Measurements from ENCODE around the gene NUTM2G. TPM values are rescaled to one million over a fixed set of nuclear protein-coding genes. Genes with fewer than 3 reads are reported as not detected.
"Not testable (repeated sequence)": the region's sequence is repeated elsewhere in the genome, so short reads cannot be mapped to it uniquely, and the experiment has no call there.

Gene NUTM2G
- total RNA-seq (not detected), polyA plus RNA-seq (ENCODE audit: insufficient read length in 2 of 2) (1 to 10 TPM; 1.7 to 2.3 TPM)
- long read RNA-seq, donor 1 = 0 reads
- long read RNA-seq, donor 2 = 0 reads
- long read RNA-seq, donor 3 = 0 reads
- long read RNA-seq, donor 4 = 0 reads

DNA sequence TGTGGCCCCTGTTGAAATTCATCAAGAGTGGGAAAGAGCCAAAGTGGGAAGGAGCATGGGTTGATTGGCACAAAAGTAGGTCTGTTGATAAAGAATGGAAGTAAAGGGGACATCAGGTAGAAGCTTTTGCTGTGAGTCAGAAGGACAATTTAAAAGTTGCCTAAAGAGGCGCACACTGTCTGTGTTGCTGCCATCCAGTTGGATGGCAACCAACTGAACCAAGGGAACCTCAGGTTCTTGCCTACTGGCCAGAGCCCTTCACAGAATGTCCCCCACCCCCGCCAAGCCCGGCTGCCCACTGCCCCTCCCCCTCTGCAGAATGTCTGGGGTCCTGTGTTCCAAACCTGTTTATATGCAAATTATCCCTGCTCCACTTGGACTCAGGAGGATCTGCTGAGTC is at the start of gene NUTM2G:
NUTM2G (plus strand) TSS at position 301 of the 400 bp plus-strand sequence. CDS start 182 bp downstream, outside the sequence.
- H3K27ac ChIP-seq (ENCODE audit: low read depth, low read length); H3K27me3 ChIP-seq (ENCODE audit: control insufficient read depth, insufficient read depth, low read length); H3K9me3 ChIP-seq (ENCODE audit: control insufficient read depth, insufficient read depth, low read length); H3K4me1 ChIP-seq (ENCODE audit: control insufficient read depth, insufficient read depth, low read length); H3K36me3 ChIP-seq (ENCODE audit: control insufficient read depth, insufficient read depth, low read length); H3K4me3 ChIP-seq (ENCODE audit: low read depth, low read length); DNase-seq (ENCODE audit: low read depth in 4 of 6, low spot score in 6 of 6): not testable (repeated sequence)
- no CpG with 5 or more reads among the region's 3 CpGs for WGBS (ENCODE audit: insufficient coverage)

DNA sequence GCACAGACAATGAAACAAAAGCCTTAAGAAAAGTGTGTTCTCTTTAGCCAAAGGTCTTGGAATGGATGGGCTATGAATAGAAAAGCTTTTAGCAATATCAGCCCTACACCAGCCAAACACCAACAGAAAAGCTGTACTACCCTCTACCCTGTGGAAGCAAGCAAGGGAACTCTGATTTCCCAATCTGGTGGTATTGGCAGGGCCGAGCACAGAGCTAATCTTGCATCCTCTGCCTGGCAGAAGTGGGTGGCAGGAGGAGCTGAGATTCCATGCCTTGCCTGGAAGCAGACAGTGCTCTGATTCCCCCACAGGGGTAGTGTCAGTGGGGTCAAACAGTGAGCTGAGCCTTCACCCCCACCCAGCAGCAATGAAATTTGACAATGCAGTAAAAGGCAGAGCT is 44.7 kb upstream of the NUTM2G start:
- DNase-seq (ENCODE audit: low read depth in 4 of 6, low spot score in 6 of 6) = no peak
- H3K4me3 ChIP-seq (ENCODE audit: low read depth, low read length) = no peak overlapping the region
- H3K36me3 ChIP-seq (ENCODE audit: control insufficient read depth, insufficient read depth, low read length) = no peaks in the 10 kb centered on the region
- no peaks in the 10 kb centered on the region for H3K4me1 ChIP-seq (ENCODE audit: control insufficient read depth, insufficient read depth, low read length)
- H3K27me3 ChIP-seq (ENCODE audit: control insufficient read depth, insufficient read depth, low read length) = peaks cover 1% of the 10 kb centered on the region
- 89% methylated on average over 1 of the region's 1 CpG for WGBS (ENCODE audit: insufficient coverage)
- no peaks in the 10 kb centered on the region for H3K9me3 ChIP-seq (ENCODE audit: control insufficient read depth, insufficient read depth, low read length)
- H3K27ac ChIP-seq (ENCODE audit: low read depth, low read length) = no peak overlapping the region

- 100% methylated on average over 1 of the region's 2 CpGs for WGBS (ENCODE audit: insufficient coverage)
- Histone ChIP-seq H3K4me1 (ENCODE audit: control insufficient read depth, insufficient read depth, low read length) (no peaks in the 10 kb centered on the region), H3K36me3 (ENCODE audit: control insufficient read depth, insufficient read depth, low read length) (no peaks in the 10 kb centered on the region), H3K9me3 (ENCODE audit: control insufficient read depth, insufficient read depth, low read length) (no peaks in the 10 kb centered on the region), H3K27ac (ENCODE audit: low read depth, low read length) (no peak overlapping the region), H3K4me3 (ENCODE audit: low read depth, low read length) (no peak overlapping the region), H3K27me3 (ENCODE audit: control insufficient read depth, insufficient read depth, low read length) (no peaks in the 10 kb centered on the region)
- DNase-seq (ENCODE audit: low read depth in 4 of 6, low spot score in 6 of 6) = no peak
These were observed 44.2 kb upstream of the NUTM2G start for GRCh38 chr9:96884443-96884842.

DNA sequence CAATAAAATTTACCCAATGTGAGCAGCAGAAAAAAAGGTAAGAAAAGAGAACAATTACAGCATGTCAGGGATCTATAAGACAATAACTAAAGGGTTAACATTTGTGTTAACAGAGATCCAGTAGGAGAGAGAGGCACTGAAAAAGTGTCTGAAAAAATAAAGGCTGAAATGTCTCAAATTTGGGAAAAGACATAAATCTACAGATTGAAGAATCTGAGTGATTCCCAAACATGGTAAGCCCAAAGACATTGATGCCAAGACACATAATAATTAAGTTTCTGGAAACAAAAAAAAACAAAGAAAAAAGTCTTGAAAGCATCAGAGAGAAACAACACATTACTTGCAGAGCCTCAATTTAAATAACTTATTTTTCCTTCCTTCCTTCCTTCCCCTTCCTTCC is 43.2 kb upstream of the NUTM2G start:
- Histone ChIP-seq H3K4me3 (ENCODE audit: low read depth, low read length) (no peak overlapping the region), H3K27me3 (ENCODE audit: control insufficient read depth, insufficient read depth, low read length) (no peaks in the 10 kb centered on the region), H3K27ac (ENCODE audit: low read depth, low read length) (no peak overlapping the region), H3K36me3 (ENCODE audit: control insufficient read depth, insufficient read depth, low read length) (peaks cover 4% of the 10 kb centered on the region), H3K4me1 (ENCODE audit: control insufficient read depth, insufficient read depth, low read length) (no peaks in the 10 kb centered on the region), H3K9me3 (ENCODE audit: control insufficient read depth, insufficient read depth, low read length) (no peaks in the 10 kb centered on the region)
- no peak for DNase-seq (ENCODE audit: low read depth in 4 of 6, low spot score in 6 of 6)

- 87% methylated on average over 4 of the region's 4 CpGs for WGBS (ENCODE audit: insufficient coverage)
- DNase-seq (ENCODE audit: low read depth in 4 of 6, low spot score in 6 of 6) = no peak
- Histone ChIP-seq H3K4me1 (ENCODE audit: control insufficient read depth, insufficient read depth, low read length) (no peaks in the 10 kb centered on the region), H3K27ac (ENCODE audit: low read depth, low read length) (no peak overlapping the region), H3K27me3 (ENCODE audit: control insufficient read depth, insufficient read depth, low read length) (no peaks in the 10 kb centered on the region), H3K36me3 (ENCODE audit: control insufficient read depth, insufficient read depth, low read length) (peaks cover 4% of the 10 kb centered on the region), H3K4me3 (ENCODE audit: low read depth, low read length) (no peak overlapping the region), H3K9me3 (ENCODE audit: control insufficient read depth, insufficient read depth, low read length) (no peaks in the 10 kb centered on the region)
These were observed 40.1 kb upstream of the NUTM2G start for GRCh38 chr9:96888591-96888990.

GRCh38 chr9:96892131-96892530 is 36.5 kb upstream of the NUTM2G start:
- Histone ChIP-seq H3K4me3 (ENCODE audit: low read depth, low read length) (no peak overlapping the region), H3K27ac (ENCODE audit: low read depth, low read length) (no peak overlapping the region), H3K9me3 (ENCODE audit: control insufficient read depth, insufficient read depth, low read length) (no peaks in the 10 kb centered on the region), H3K36me3 (ENCODE audit: control insufficient read depth, insufficient read depth, low read length) (peaks cover 4% of the 10 kb centered on the region), H3K4me1 (ENCODE audit: control insufficient read depth, insufficient read depth, low read length) (no peaks in the 10 kb centered on the region), H3K27me3 (ENCODE audit: control insufficient read depth, insufficient read depth, low read length) (no peaks in the 10 kb centered on the region)
- no peak for DNase-seq (ENCODE audit: low read depth in 4 of 6, low spot score in 6 of 6)
- WGBS (ENCODE audit: insufficient coverage) = 90% methylated on average over 5 of the region's 7 CpGs

DNA sequence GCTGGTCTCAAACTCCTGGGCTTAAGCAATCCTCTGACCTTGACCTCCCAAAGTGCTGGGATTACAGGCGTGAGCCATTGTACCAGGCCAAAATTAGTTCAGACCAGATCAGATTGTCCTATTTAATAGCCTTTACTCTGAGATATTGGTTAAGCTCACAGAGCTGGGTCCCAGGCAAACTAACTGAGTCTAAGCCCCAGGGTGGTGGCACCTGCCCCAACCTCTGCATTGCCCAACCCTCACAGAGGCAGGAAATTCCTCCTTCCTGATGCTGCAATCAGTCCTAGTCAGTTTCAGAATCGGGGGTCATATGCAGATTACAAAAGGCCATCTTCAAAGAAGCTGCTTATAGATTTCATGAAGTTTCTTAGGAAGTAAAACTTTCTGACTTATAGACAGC is 28.6 kb upstream of the NUTM2G start:
- not testable (repeated sequence) for H3K9me3 ChIP-seq (ENCODE audit: control insufficient read depth, insufficient read depth, low read length); H3K36me3 ChIP-seq (ENCODE audit: control insufficient read depth, insufficient read depth, low read length); H3K4me1 ChIP-seq (ENCODE audit: control insufficient read depth, insufficient read depth, low read length); H3K27ac ChIP-seq (ENCODE audit: low read depth, low read length); H3K27me3 ChIP-seq (ENCODE audit: control insufficient read depth, insufficient read depth, low read length); DNase-seq (ENCODE audit: low read depth in 4 of 6, low spot score in 6 of 6); H3K4me3 ChIP-seq (ENCODE audit: low read depth, low read length)
- no CpG with 5 or more reads among the region's 2 CpGs for WGBS (ENCODE audit: insufficient coverage)

GRCh38 chr9:96904947-96905722 is 23.5 kb upstream of the NUTM2G start:
- H3K4me1 ChIP-seq (ENCODE audit: control insufficient read depth, insufficient read depth, low read length); DNase-seq (ENCODE audit: low read depth in 4 of 6, low spot score in 6 of 6); H3K27ac ChIP-seq (ENCODE audit: low read depth, low read length); H3K9me3 ChIP-seq (ENCODE audit: control insufficient read depth, insufficient read depth, low read length); H3K4me3 ChIP-seq (ENCODE audit: low read depth, low read length); H3K27me3 ChIP-seq (ENCODE audit: control insufficient read depth, insufficient read depth, low read length); H3K36me3 ChIP-seq (ENCODE audit: control insufficient read depth, insufficient read depth, low read length): not testable (repeated sequence)
- no CpG with 5 or more reads among the region's 5 CpGs for WGBS (ENCODE audit: insufficient coverage)

DNA sequence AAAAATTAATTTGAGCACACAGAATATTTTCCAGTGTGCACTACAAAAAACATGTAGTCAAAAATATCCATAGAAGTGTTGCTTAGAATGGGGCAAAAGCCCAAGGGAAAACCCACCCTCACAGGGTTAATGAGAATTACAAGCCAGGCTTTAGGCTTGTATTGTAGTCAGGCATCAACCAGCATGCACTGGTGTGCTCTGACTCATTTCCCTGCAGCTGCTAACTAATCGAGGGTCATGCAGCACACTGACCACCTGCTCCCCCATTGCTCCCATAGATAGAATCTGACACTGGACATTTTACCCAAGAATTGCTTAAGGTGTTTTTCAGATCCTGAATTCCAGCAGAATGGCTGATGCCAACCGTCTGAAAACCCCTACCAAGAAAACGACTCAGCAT is 20.2 kb upstream of the NUTM2G start:
- H3K36me3 ChIP-seq (ENCODE audit: control insufficient read depth, insufficient read depth, low read length); H3K9me3 ChIP-seq (ENCODE audit: control insufficient read depth, insufficient read depth, low read length); H3K27me3 ChIP-seq (ENCODE audit: control insufficient read depth, insufficient read depth, low read length); H3K4me1 ChIP-seq (ENCODE audit: control insufficient read depth, insufficient read depth, low read length); H3K27ac ChIP-seq (ENCODE audit: low read depth, low read length); DNase-seq (ENCODE audit: low read depth in 4 of 6, low spot score in 6 of 6); H3K4me3 ChIP-seq (ENCODE audit: low read depth, low read length): not testable (repeated sequence)
- no CpG with 5 or more reads among the region's 3 CpGs for WGBS (ENCODE audit: insufficient coverage)

- H3K9me3 ChIP-seq (ENCODE audit: control insufficient read depth, insufficient read depth, low read length) = not testable (repeated sequence)
- WGBS (ENCODE audit: insufficient coverage) = no CpG with 5 or more reads among the region's 2 CpGs
These were observed 13.1 kb upstream of the NUTM2G start for GRCh38 chr9:96915539-96915938.

More at GRCh38 chr9:96915539-96915938, 13.1 kb upstream of the NUTM2G start:
- not testable (repeated sequence) for H3K4me3 ChIP-seq (ENCODE audit: low read depth, low read length); H3K36me3 ChIP-seq (ENCODE audit: control insufficient read depth, insufficient read depth, low read length); H3K4me1 ChIP-seq (ENCODE audit: control insufficient read depth, insufficient read depth, low read length); H3K27me3 ChIP-seq (ENCODE audit: control insufficient read depth, insufficient read depth, low read length); DNase-seq (ENCODE audit: low read depth in 4 of 6, low spot score in 6 of 6); H3K27ac ChIP-seq (ENCODE audit: low read depth, low read length)
